Thoracic aorta (tissue), 2 donors: ENCODE results near the gene BUD31. TPM values are rescaled to one million over a fixed set of nuclear protein-coding genes. Genes with fewer than 3 reads are reported as not detected.

Source experiments
- ATAC-seq: fragments of 150-250 bp; one replicate; pipeline ENCODE4 v1.8.0; 2017; ENCODE audit warnings: low read depth; ENCODE audit not compliant: insufficient number of reproducible peaks, low FRiP score
- DNase-seq: peaks from one replicate; pipeline ENCODE4 v3.0.0-alpha.2; 2020; ENCODE audit warnings: low spot score
- H3K27ac ChIP-seq, 2 donors: fragments of 200-600 bp; sonication (generic); 1 replicate in 1 of 2; 2 replicates in 1 of 2; pipeline ENCODE4 v1.5.1; 2016; ENCODE audit warnings: mild to moderate bottlenecking in 2 of 2, moderate library complexity in 2 of 2
- H3K27me3 ChIP-seq: fragments of 200-600 bp; sonication (generic); replicated peaks from 2 replicates; pipeline ENCODE4 v1.6.0; 2016; ENCODE audit warnings: mild to moderate bottlenecking; ENCODE audit not compliant: insufficient read depth
- H3K36me3 ChIP-seq: fragments of 200-600 bp; sonication (generic); one replicate; pipeline ENCODE4 v1.5.1; 2016
- H3K4me1 ChIP-seq, 2 donors: fragments of 200-600 bp; sonication (generic); 1 replicate in 1 of 2; 2 replicates in 1 of 2; pipeline versions ENCODE4 v1.5.1 to v1.6.0; 2016; ENCODE audit warnings: low read depth in 2 of 2, mild to moderate bottlenecking in 1 of 2; ENCODE audit not compliant: control insufficient read depth in 1 of 2
- H3K4me3 ChIP-seq: fragments of 200-600 bp; sonication (generic); 2 replicates; pipeline ENCODE4 v1.5.1; 2016; ENCODE audit warnings: mild to moderate bottlenecking
- H3K9me3 ChIP-seq: fragments of 200-600 bp; sonication (generic); 2 replicates; pipeline ENCODE4 v1.5.1; 2016
- CTCF ChIP-seq: fragments of 200-600 bp; sonication (generic); IDR thresholded peaks from one replicate; pipeline ENCODE4 v1.5.1; 2019; ENCODE audit warnings: antibody characterized with exemption
- total RNA-seq, 2 donors: library from RNA; depleted of rRNA; stranded (reverse); fragments of >200 nt; gene quantifications; one replicate each; pipeline versions ENCODE4 v1.1.0 to v1.2.3, GENCODE V29; 2016

The BUD31 gene
- total RNA-seq, 2 donors from 2014 or later: 52.3 to 78.1 TPM

GRCh38 chr7:99461221-99461620 lies 52.5 kb downstream of the BUD31 start:
- ATAC-seq (no peak), DNase-seq (no peak)
- Histone ChIP-seq H3K27ac (no peak overlapping the region), H3K9me3 (no peaks in the 10 kb centered on the region), H3K4me3 (no peak overlapping the region), H3K27me3 (no peaks in the 10 kb centered on the region), H3K36me3 (peaks cover 33% of the 10 kb centered on the region), H3K4me1 (peaks cover 9 to 19% of the 10 kb centered on the region in 2 donors)
- no peak for TF ChIP-seq CTCF

- no peak for TF ChIP-seq CTCF
- Histone ChIP-seq H3K27ac (peak overlapping the region; percentile 64 to 74), H3K27me3 (no peaks in the 10 kb centered on the region), H3K9me3 (no peaks in the 10 kb centered on the region), H3K4me3 (peak overlapping the region; percentile 82), H3K36me3 (no peaks in the 10 kb centered on the region), H3K4me1 (peaks cover 12 to 22% of the 10 kb centered on the region in 2 donors)
- no peak for ATAC-seq
- DNase-seq: no peak
These were observed 56.6 kb downstream of the BUD31 start for GRCh38 chr7:99465421-99465768.

- Histone ChIP-seq H3K36me3 (no peaks in the 10 kb centered on the region), H3K9me3 (no peaks in the 10 kb centered on the region), H3K27me3 (no peaks in the 10 kb centered on the region), H3K4me3 (no peak overlapping the region), H3K27ac (no peak overlapping the region), H3K4me1 (peaks cover 12 to 27% of the 10 kb centered on the region in 2 donors)
- no peak for DNase-seq
- no peak for TF ChIP-seq CTCF
- no peak for ATAC-seq
These were observed 59.7 kb downstream of the BUD31 start for GRCh38 chr7:99468336-99468918.

Other genes with a start within 250 kb of the BUD31 start
- not detected for gene KPNA7, start 200.9 kb upstream of the BUD31 start, total RNA-seq
- not detected for gene MYH16, start 136.1 kb upstream of the BUD31 start, total RNA-seq
- gene ARPC1A, start 83.1 kb upstream of the BUD31 start, total RNA-seq: 10 to 100 TPM; 76.3 to 99.5 TPM
- gene ARPC1B, start 34.2 kb upstream of the BUD31 start, total RNA-seq: 100 to 1,000 TPM; 266 to 350 TPM
- gene PDAP1, start 372 bp upstream of the BUD31 start, total RNA-seq: 10 to 100 TPM; 65.0 to 87.5 TPM
- gene PTCD1, start 29.8 kb downstream of the BUD31 start, total RNA-seq: 10 to 100 TPM in 1 of 2 donors, 1 to 10 TPM in 1; 5.1 to 23.7 TPM
- 10 to 100 TPM; 42.3 to 48.2 TPM for gene CPSF4, start 30.0 kb downstream of the BUD31 start, total RNA-seq
- gene ATP5MF, start 57.2 kb downstream of the BUD31 start, total RNA-seq: 100 to 1,000 TPM; 137 to 776 TPM
- 10 to 100 TPM in 1 of 2 donors, 1 to 10 TPM in 1; 3.5 to 12.4 TPM for gene ZNF789, start 63.9 kb downstream of the BUD31 start, total RNA-seq
- gene ZNF394, start 91.3 kb downstream of the BUD31 start, total RNA-seq: 10 to 100 TPM; 28.4 to 54.9 TPM
- gene ZKSCAN5, start 95.7 kb downstream of the BUD31 start, total RNA-seq: 10 to 100 TPM in 1 of 2 donors, 1 to 10 TPM in 1; 5.1 to 10.2 TPM
- gene FAM200A, start 143.1 kb downstream of the BUD31 start, total RNA-seq: 1 to 10 TPM; 3.1 to 4.3 TPM
- gene ZNF655, start 149.7 kb downstream of the BUD31 start, total RNA-seq: 100 to 1,000 TPM; 148 to 210 TPM
- gene TMEM225B, start 189.3 kb downstream of the BUD31 start, total RNA-seq: 1 to 10 TPM in 1 of 2 donors, not detected in 1; 2.2 TPM
- 10 to 100 TPM; 13.4 to 21.7 TPM for gene ZSCAN25, start 208.0 kb downstream of the BUD31 start, total RNA-seq